Nephron progenitor cell (in vitro differentiated cells): Measurements from ENCODE around the gene DCLK3.

Experiments used
- DNase-seq: peaks from one replicate; pipeline ENCODE4 v3.0.0; 2021
- H3K27ac Mint-ChIP-seq: 2 replicates; pipeline ENCODE4 v1.8.0; 2021; ENCODE audit warnings: mild to moderate bottlenecking, moderate library complexity, mixed read lengths
- H3K27me3 Mint-ChIP-seq: 2 replicates; pipeline ENCODE4 v1.8.0; 2021; ENCODE audit warnings: mild to moderate bottlenecking, low read depth, mixed read lengths; ENCODE audit not compliant: poor library complexity
- H3K36me3 Mint-ChIP-seq: 2 replicates; pipeline ENCODE4 v1.8.0; 2021; ENCODE audit warnings: low read depth, mixed read lengths
- H3K4me1 Mint-ChIP-seq: 2 replicates; pipeline ENCODE4 v1.8.0; 2021; ENCODE audit warnings: mixed read lengths
- H3K4me3 Mint-ChIP-seq: 2 replicates; pipeline ENCODE4 v1.8.0; 2021; ENCODE audit warnings: mild to moderate bottlenecking, moderate library complexity, mixed read lengths
- H3K9me3 Mint-ChIP-seq: 2 replicates; pipeline ENCODE4 v1.8.0; 2021; ENCODE audit warnings: mild to moderate bottlenecking, moderate library complexity, mixed read lengths
- CTCF ChIP-seq: fragments of 200-600 bp; sonication (generic); IDR thresholded peaks from 2 replicates; pipeline ENCODE4 v1.5.0; 2021; ENCODE audit warnings: antibody characterized with exemption

Gene DCLK3

GRCh38 chr3:36701249-36701572 is 63.1 kb downstream of the DCLK3 start:
- H3K27ac Mint-ChIP-seq, result no peak overlapping the region
- no peaks in the 10 kb centered on the region for H3K9me3 Mint-ChIP-seq
- H3K36me3 Mint-ChIP-seq, result no peaks in the 10 kb centered on the region
- no peak overlapping the region for H3K4me3 Mint-ChIP-seq
- no peak for DNase-seq
- H3K4me1 Mint-ChIP-seq, result peaks cover 5% of the 10 kb centered on the region
- H3K27me3 Mint-ChIP-seq, result peaks cover 5% of the 10 kb centered on the region
- TF ChIP-seq CTCF, result no peak

GRCh38 chr3:36700537-36701248 is 63.7 kb downstream of the DCLK3 start:
- Mint-ChIP-seq H3K27me3 (peaks cover 4% of the 10 kb centered on the region), H3K27ac (no peak overlapping the region)
- peak; percentile 69 for DNase-seq

GRCh38 chr3:36698314-36698713 is 66.0 kb downstream of the DCLK3 start:
- no peak overlapping the region for H3K4me3 Mint-ChIP-seq
- peak overlapping the region; percentile 59 for H3K27ac Mint-ChIP-seq
- H3K4me1 Mint-ChIP-seq, result no peaks in the 10 kb centered on the region
- no peak for DNase-seq
- H3K27me3 Mint-ChIP-seq, result peaks cover 7% of the 10 kb centered on the region
- peaks cover 9% of the 10 kb centered on the region for H3K9me3 Mint-ChIP-seq
- H3K36me3 Mint-ChIP-seq, result no peaks in the 10 kb centered on the region
- no peak for TF ChIP-seq CTCF

More at GRCh38 chr3:36700537-36701248, 63.7 kb downstream of the DCLK3 start:
- Mint-ChIP-seq H3K4me1 (peaks cover 5% of the 10 kb centered on the region), H3K36me3 (no peaks in the 10 kb centered on the region), H3K9me3 (no peaks in the 10 kb centered on the region), H3K4me3 (no peak overlapping the region)
- TF ChIP-seq CTCF, result peak; percentile 81

GRCh38 chr3:36697229-36698001 is 66.9 kb downstream of the DCLK3 start:
- peaks cover 15% of the 10 kb centered on the region for H3K9me3 Mint-ChIP-seq
- H3K36me3 Mint-ChIP-seq, result no peaks in the 10 kb centered on the region
- peaks cover 7% of the 10 kb centered on the region for H3K27me3 Mint-ChIP-seq
- no peak overlapping the region for H3K4me3 Mint-ChIP-seq
- no peak for TF ChIP-seq CTCF
- no peak overlapping the region for H3K27ac Mint-ChIP-seq
- peak; percentile 9 for DNase-seq
- no peaks in the 10 kb centered on the region for H3K4me1 Mint-ChIP-seq

- Mint-ChIP-seq H3K4me3 (no peak overlapping the region), H3K27me3 (peaks cover 7% of the 10 kb centered on the region), H3K9me3 (peaks cover 15% of the 10 kb centered on the region), H3K36me3 (no peaks in the 10 kb centered on the region), H3K4me1 (no peaks in the 10 kb centered on the region), H3K27ac (no peak overlapping the region)
- no peak for TF ChIP-seq CTCF
- DNase-seq, result no peak
These were observed 67.6 kb downstream of the DCLK3 start for GRCh38 chr3:36696799-36697198.
